Right renal pelvis (tissue), 4 donors: ENCODE data around the gene HECW1. TPM values are rescaled to one million over a fixed set of nuclear protein-coding genes. Genes with fewer than 3 reads are reported as not detected.
"Not testable (repeated sequence)": the region's sequence is repeated elsewhere in the genome, so short reads cannot be mapped to it uniquely, and the experiment has no call there.

Source experiments
- DNase-seq, 4 donors: peaks; one replicate each; pipeline ENCODE4 v3.0.0-alpha.2; 2013; ENCODE audit warnings: low read depth in 4 of 4, low spot score in 3 of 4, missing footprints in 1 of 4
- polyA plus RNA-seq, 4 donors: library from polyadenylated mRNA; unstranded; fragments of 120-200 nt; gene quantifications; one replicate each; pipeline ENCODE4 v1.2.1, GENCODE V29; 2013; ENCODE audit not compliant: insufficient read length in 4 of 4

Gene HECW1
- polyA plus RNA-seq, 4 donors = 5.1 to 7.2 (median 6.9) TPM

DNA sequence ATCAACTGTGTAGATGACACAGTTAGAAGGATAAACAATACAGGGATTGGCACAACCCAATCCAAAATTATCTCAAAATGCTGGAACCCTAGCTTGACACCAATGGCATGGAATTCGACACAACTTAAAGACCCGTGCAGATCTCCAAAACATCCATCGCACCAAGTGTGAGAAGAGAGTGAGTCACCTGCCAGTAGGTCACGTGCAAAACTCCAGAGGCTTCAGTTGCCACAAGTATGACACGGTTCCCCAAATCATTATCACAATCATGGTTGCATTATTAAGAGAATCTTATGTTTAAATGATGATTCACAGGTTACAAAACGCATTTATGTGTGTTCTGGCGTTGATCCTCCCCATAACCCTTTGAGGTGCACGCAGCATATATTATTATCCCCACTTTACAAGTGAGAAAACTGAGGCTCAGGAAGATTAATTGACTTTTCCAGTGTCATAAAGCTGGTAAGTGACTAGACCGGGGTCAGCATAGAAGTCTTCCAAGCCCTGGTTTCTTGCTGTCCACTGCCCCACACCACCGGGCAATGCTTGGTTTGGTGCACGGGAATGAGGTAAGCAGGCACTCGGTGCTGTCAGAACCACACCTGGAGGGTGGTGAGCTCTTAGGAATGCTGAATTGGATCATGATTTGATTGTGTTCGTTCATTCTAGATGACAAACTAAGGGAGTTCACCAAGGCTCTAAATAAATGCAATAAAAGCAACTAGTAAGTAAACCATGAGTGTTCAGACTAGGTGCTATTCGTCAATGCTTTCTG, 446.9 kb downstream of the HECW1 start:
- no peak for DNase-seq

DNA sequence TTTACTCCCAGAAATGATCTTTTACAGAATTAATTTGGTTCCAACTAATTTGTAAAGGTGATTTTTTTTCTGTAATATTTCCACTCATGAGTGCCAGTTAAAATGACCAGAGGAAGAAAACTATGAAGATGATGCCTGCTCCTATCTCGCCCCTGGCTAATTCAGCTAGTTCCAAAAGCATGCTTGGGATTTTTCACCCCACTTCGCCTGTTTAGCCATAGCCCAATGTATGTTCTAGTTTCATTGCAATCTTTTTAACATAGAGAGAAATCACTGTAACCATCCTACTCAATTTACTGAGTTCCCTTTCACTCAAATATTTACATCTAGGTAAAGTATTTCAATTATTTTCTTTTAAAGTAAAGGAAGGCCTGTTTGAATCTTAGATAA, 447.5 kb downstream of the HECW1 start:
- no peak for DNase-seq

DNA sequence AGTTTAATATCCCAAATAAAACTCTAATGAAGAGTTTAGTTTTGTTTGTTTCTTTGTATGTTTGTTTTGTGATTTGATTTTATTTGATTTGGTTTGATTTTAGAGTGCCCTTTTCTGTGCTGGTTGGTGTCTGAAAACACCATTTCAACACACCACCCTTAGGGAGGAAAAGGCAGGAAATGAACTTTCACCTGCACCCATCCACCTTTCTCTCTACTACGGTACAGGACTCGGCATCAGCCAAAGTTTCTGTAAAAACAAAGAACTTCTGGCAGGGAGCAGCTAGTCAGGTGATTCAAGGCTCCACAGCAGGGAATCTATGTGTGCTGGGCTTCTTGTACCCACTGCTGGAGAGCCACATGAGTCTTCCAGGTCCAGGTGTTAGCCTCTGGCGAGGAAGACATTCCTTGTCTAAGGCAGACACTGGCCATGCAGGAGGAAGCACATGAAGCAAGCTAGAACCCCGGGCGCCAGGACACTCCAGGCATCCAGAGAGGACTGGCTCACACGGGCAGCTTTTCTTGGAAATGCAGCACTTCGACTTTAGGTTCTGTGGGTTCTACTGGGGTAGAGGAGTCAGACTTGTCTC, 448.4 kb downstream of the HECW1 start:
- no peak for DNase-seq

GRCh38 chr7:43562383-43562782, 449.9 kb downstream of the HECW1 start:
- DNase-seq = no peak

- DNase-seq = peak in 1 of 4 donors; percentile 8
Measured at GRCh38 chr7:43565786-43566185, 453.3 kb downstream of the HECW1 start.

DNA sequence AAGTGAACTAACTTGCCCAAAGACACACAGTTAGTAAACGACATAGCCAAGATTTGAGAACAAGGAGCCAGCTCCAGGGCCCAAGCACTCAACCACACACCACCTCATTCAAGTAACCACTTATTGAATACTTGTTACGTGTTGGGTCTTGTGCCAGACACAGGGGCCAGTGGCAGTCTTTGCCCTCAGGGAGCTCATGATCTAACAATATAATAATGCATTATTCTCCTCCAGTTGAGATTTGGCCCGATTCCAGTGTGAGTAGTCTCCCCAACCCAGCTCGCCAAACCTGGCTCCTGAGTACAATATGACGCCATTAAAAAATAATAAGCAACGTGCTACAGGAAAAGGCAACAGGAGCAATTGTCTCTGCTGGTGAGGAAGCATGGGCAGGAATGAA, 456.1 kb downstream of the HECW1 start:
- DNase-seq = no peak

GRCh38 chr7:43569424-43569823, 457.0 kb downstream of the HECW1 start:
- DNase-seq = no peak

DNA sequence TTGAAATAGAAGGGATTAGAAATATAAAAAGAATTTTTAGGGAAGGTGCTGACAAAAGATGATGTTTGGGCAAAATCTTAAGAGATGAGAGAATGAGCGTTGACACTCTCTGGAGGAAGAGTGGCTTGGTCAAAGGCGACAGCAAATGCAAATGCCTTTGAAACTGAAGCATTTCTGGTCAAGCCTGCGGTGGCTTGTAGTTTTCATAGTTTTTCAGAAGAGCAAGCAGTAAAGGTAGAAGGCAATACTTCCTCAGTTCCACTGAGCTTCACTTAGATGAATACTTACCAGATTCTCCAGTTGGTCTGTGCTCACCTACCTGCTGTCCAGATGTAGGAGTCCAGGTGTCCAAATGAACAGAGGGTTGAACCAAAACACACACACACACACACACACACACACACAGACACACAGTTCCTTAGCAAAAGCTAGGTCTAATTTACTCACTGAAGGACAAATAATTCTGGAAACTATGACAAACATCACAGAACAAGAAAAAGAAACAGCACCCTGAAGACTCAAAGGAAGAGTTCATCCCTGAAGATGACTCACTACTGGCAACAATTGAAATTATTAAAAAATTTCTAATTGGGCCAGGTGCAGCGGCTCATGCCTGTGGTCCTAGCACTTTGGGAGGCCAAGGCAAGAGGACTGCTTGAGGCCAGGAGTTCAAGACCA, 458.4 kb downstream of the HECW1 start:
- DNase-seq = no peak

GRCh38 chr7:43572516-43573049, 460.1 kb downstream of the HECW1 start:
- DNase-seq = no peak

- DNase-seq = not testable (repeated sequence)
Measured at GRCh38 chr7:43573832-43574231, 461.4 kb downstream of the HECW1 start.

DNA sequence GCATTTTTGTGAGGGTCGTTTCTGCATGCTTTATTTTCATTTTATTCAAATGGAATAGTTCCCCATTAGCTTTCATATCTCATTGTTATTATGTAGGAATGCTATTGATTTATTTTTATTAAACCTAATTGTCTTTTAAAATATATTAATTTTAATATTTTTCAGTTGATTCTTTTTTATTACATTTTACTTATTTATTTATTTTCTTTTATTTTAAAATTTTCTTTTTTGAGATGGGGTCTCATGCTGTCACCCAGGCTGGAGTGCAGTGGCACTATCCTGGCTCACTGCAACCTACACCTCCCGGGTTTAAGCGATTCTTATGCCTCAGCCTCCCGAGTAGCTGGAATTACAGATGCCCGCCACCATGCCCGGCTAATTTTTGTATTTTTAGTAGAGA, 463.1 kb downstream of the HECW1 start:
- DNase-seq = no peak

- no peak for DNase-seq
Measured at GRCh38 chr7:43576241-43576640, 463.8 kb downstream of the HECW1 start.

DNA sequence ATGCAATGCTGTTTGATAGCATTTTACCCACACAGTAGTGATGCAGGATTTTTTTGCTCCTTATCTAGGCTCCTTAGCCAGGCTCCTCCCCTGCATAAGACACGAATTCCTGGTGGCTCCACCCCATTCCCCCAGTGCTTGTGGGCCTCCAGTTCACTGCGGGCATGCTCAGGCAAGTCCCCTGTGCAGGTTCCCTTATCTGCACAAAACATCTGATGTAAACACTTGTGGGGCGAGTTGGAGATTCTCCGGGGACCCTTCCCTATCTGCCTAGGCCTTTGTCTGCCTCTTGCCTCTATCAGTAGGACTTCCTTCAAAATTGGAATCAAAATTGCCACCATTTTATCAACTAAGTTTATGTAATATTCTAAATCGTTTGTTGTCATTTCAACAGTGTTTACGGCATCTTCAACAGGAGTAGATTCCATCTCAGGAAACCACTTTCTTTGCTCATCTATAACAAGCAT, 465.1 kb downstream of the HECW1 start:
- no peak for DNase-seq

DNA sequence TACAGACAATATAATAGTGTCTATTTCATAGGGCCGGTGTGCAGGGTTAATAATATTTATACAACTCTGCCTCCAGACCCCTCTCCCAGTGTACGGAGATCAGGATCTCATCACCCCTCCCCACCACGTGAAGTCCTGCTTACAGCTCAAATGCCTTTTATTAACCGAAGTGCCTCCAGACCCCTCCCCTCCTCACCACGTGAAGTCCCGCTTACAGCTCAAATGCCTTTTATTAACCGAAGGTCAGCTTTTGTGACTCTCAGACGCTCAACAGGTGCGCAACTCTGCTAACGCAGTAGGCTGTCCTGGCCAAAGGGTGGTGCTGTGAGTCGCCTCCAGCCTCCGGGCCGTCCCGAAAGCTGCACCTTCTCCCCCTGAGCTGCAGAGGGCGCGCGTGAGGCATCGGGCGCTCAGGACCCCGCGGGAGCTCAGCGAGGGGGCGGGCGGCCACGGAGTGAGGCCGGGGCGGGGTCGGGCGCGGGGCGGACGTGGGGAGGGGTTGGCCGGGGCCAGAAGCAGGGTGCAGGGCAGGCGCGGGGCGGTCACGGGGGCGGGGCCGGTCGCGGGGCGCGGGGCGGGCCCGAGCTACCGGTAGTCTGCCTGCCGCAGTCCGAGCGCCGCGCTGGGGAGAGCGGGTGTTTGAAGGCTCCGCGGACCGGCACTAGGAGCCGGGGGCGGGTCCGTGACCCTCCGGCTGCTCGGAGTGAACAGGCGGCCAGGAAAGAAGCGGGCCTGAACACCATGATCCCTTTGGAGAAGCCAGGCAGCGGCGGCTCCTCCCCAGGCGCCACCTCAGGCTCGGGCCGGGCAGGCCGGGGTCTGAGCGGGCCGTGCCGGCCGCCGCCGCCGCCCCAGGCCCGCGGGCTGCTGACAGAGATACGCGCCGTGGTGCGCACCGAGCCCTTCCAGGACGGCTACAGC, 470.3 kb downstream of the HECW1 start, which contains the start of gene STK17A:
STK17A (plus strand) TSS at position 606 of the 921 bp plus-strand sequence; CDS start at position 742, 136 bp downstream.
- DNase-seq = peak; percentile 81 to 87 (median 85)

DNA sequence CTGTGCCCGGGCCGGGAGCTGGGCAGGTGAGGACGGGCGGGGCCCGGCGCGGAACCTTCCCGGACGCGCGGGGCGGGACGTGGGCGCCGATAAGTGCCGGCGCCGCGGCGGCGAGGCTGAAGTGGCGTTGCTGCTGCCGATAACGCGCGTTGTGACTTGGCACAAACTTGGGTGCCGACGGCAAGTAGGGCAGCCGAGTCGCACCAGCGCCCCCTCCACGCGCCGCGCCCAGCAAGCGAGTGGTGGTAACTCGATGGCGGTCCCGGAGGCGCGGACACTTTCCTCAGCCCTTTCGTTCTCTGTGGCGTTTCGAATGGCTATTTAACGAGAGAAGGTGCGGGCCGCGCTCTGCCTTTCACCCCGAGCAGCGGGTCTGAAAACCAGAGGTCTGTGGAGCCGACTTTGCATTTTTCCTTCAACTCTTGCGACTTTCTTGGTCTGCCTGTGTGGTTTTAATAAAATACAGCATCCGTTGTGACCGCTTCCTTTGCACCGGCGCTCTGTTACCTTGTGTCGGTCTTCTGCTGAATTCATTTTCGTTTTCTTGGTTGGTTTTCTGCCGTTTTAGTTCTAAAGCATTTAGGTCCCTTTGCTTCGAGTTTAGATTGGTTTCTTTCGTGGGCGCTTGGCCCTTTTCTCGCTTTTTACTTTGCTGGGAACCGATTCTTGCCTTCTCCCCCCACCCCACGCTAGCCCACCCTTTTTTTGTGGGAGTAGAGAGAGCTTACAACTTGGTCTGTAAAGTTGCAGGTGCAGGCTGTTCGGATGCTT, 471.2 kb downstream of the HECW1 start:
- peak in 3 of 4 donors; percentile 40 to 45 (median 42) for DNase-seq

DNA sequence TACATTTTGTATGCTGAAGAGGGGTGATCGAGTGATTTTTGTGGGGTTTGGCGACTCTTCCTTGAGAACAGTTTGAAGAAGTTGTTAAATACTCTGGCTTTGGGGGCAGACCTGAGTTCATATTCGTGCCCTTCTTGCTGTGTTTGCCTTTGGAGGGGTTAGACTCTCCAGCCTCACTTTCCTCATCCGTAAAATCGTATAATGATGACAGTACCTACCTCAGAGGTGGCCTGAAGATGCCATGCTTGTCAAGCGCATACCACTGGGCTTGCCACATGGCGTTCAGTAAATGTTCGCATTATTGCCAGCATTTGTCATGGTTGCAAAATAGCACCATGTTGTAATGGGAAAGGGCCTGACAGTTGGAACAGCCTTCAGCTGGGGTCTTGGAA, 471.7 kb downstream of the HECW1 start:
- no peak for DNase-seq

GRCh38 chr7:43584733-43585132, 472.3 kb downstream of the HECW1 start:
- not testable (repeated sequence) for DNase-seq

DNA sequence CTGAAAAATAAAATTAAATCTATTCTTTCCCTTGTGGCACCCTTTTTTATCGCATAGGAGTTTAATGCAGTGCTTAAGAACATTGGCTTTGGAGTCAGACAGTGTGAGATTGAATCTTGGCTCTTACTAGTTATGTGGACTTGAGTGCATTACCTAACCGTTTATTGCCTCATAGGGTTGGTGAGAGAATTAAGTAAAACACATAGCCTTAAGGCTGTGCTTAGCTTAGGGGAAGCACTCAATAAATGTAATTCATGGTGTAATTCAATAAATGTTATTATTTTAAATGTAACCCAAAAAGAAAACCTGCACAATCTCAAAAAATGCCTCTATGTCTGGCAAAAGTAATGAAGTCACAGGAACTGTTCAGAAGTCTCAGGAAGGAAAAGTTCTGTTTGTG, 473.1 kb downstream of the HECW1 start:
- no peak for DNase-seq

- no peak for DNase-seq
Measured at GRCh38 chr7:43586251-43586900, 473.9 kb downstream of the HECW1 start.
